Duodenal mucosa (tissue), 2 donors: ENCODE results near the gene SLC5A8.

Source experiments
- H3K27ac ChIP-seq: one replicate; pipeline ENCODE4 v1.7.0; 2013; ENCODE audit warnings: low read depth, low read length
- H3K27me3 ChIP-seq, 2 donors: one replicate each; pipeline ENCODE4 v1.7.0; 2013; ENCODE audit warnings: low read length in 2 of 2, control low read depth in 1 of 2; ENCODE audit not compliant: insufficient read depth in 2 of 2, control insufficient read depth in 1 of 2
- H3K36me3 ChIP-seq, 2 donors: one replicate each; pipeline ENCODE4 v1.7.0; 2013; ENCODE audit warnings: low read length in 2 of 2, control low read depth in 1 of 2; ENCODE audit not compliant: insufficient read depth in 2 of 2, control insufficient read depth in 1 of 2
- H3K4me1 ChIP-seq, 2 donors: one replicate each; pipeline ENCODE4 v1.7.0; 2013; ENCODE audit warnings: low read length in 2 of 2, control low read depth in 1 of 2; ENCODE audit not compliant: insufficient read depth in 2 of 2, control insufficient read depth in 1 of 2
- H3K4me3 ChIP-seq, 2 donors: one replicate each; pipeline ENCODE4 v1.7.0; 2013; ENCODE audit warnings: low read length in 2 of 2, low read depth in 1 of 2
- H3K9ac ChIP-seq, 2 donors: one replicate each; pipeline ENCODE4 v1.7.0; 2013; ENCODE audit warnings: low read length in 2 of 2, low read depth in 1 of 2
- H3K9me3 ChIP-seq, 2 donors: one replicate each; pipeline ENCODE4 v1.7.0; 2013; ENCODE audit warnings: low read length in 2 of 2, control low read depth in 1 of 2; ENCODE audit not compliant: control insufficient read depth in 1 of 2

Gene SLC5A8

GRCh38 chr12:101209319-101210302 is at the start of gene SLC5A8:
Gene SLC5A8, minus strand, starts transcription at chr12:101210238. Its CDS starts 390 bp downstream, at chr12:101209848.
- H3K4me1 ChIP-seq, result no peaks in the 10 kb centered on the region
- H3K4me3 ChIP-seq, result peak within 1 kb of the TSS in 1 of 2 donors; percentile 2
- peaks cover 14 to 18% of the 10 kb centered on the region in 2 donors for H3K27me3 ChIP-seq
- H3K9ac ChIP-seq, result no peak within 1 kb of the TSS
- H3K36me3 ChIP-seq, result no peaks in the 10 kb centered on the region
- H3K9me3 ChIP-seq, result no peaks in the 10 kb centered on the region
- H3K27ac ChIP-seq, result no peak within 1 kb of the TSS

GRCh38 chr12:101257357-101257756 is 47.3 kb upstream of the SLC5A8 start:
- H3K4me3 ChIP-seq, result no peak overlapping the region
- peaks cover 0 to 4% of the 10 kb centered on the region in 2 donors for H3K27me3 ChIP-seq
- no peak overlapping the region for H3K9ac ChIP-seq
- no peaks in the 10 kb centered on the region for H3K9me3 ChIP-seq
- H3K27ac ChIP-seq, result no peak overlapping the region
- H3K4me1 ChIP-seq, result no peaks in the 10 kb centered on the region
- no peaks in the 10 kb centered on the region for H3K36me3 ChIP-seq

GRCh38 chr12:101256266-101256665 is 46.2 kb upstream of the SLC5A8 start:
- Histone ChIP-seq H3K9ac (no peak overlapping the region), H3K36me3 (no peaks in the 10 kb centered on the region), H3K4me1 (no peaks in the 10 kb centered on the region), H3K27me3 (peaks cover 0 to 4% of the 10 kb centered on the region in 2 donors), H3K9me3 (no peaks in the 10 kb centered on the region), H3K27ac (no peak overlapping the region), H3K4me3 (no peak overlapping the region)

- Histone ChIP-seq H3K36me3 (no peaks in the 10 kb centered on the region), H3K4me1 (no peaks in the 10 kb centered on the region)
Measured at GRCh38 chr12:101243616-101244015, 33.6 kb upstream of the SLC5A8 start.

GRCh38 chr12:101243074-101243473 is 33.0 kb upstream of the SLC5A8 start:
- H3K27me3 ChIP-seq, result no peaks in the 10 kb centered on the region
- no peaks in the 10 kb centered on the region for H3K9me3 ChIP-seq
- no peaks in the 10 kb centered on the region for H3K4me1 ChIP-seq
- H3K9ac ChIP-seq, result no peak overlapping the region
- H3K27ac ChIP-seq, result no peak overlapping the region
- no peak overlapping the region for H3K4me3 ChIP-seq
- H3K36me3 ChIP-seq, result no peaks in the 10 kb centered on the region

More at GRCh38 chr12:101243616-101244015, 33.6 kb upstream of the SLC5A8 start:
- Histone ChIP-seq H3K9ac (no peak overlapping the region), H3K27ac (no peak overlapping the region), H3K27me3 (no peaks in the 10 kb centered on the region), H3K4me3 (no peak overlapping the region), H3K9me3 (no peaks in the 10 kb centered on the region)

GRCh38 chr12:101238800-101239329 is 28.8 kb upstream of the SLC5A8 start:
- no peaks in the 10 kb centered on the region for H3K27me3 ChIP-seq
- no peaks in the 10 kb centered on the region for H3K36me3 ChIP-seq
- H3K4me3 ChIP-seq, result no peak overlapping the region
- H3K4me1 ChIP-seq, result no peaks in the 10 kb centered on the region
- H3K9ac ChIP-seq, result no peak overlapping the region
- H3K9me3 ChIP-seq, result no peaks in the 10 kb centered on the region
- H3K27ac ChIP-seq, result no peak overlapping the region

- H3K27ac ChIP-seq, result no peak overlapping the region
- H3K27me3 ChIP-seq, result peaks cover 0 to under 1% of the 10 kb centered on the region in 2 donors
- no peak overlapping the region for H3K4me3 ChIP-seq
- H3K36me3 ChIP-seq, result no peaks in the 10 kb centered on the region
- H3K9ac ChIP-seq, result no peak overlapping the region
- H3K4me1 ChIP-seq, result no peaks in the 10 kb centered on the region
- no peaks in the 10 kb centered on the region for H3K9me3 ChIP-seq
Measured at GRCh38 chr12:101238306-101238705, 28.3 kb upstream of the SLC5A8 start.

- Histone ChIP-seq H3K9me3 (no peaks in the 10 kb centered on the region), H3K36me3 (no peaks in the 10 kb centered on the region), H3K27me3 (peaks cover 0 to 3% of the 10 kb centered on the region in 2 donors), H3K27ac (no peak overlapping the region), H3K9ac (no peak overlapping the region), H3K4me3 (no peak overlapping the region), H3K4me1 (no peaks in the 10 kb centered on the region)
Measured at GRCh38 chr12:101235686-101236085, 25.6 kb upstream of the SLC5A8 start.

GRCh38 chr12:101231636-101232035 is 21.6 kb upstream of the SLC5A8 start:
- no peaks in the 10 kb centered on the region for H3K4me1 ChIP-seq
- H3K9me3 ChIP-seq, result no peaks in the 10 kb centered on the region
- no peak overlapping the region for H3K4me3 ChIP-seq
- H3K9ac ChIP-seq, result no peak overlapping the region
- peaks cover 0 to 3% of the 10 kb centered on the region in 2 donors for H3K27me3 ChIP-seq
- no peaks in the 10 kb centered on the region for H3K36me3 ChIP-seq
- H3K27ac ChIP-seq, result no peak overlapping the region

- Histone ChIP-seq H3K4me3 (no peak overlapping the region), H3K27ac (no peak overlapping the region), H3K4me1 (no peaks in the 10 kb centered on the region)
Measured at GRCh38 chr12:101230547-101230946, 20.5 kb upstream of the SLC5A8 start.

More at GRCh38 chr12:101230547-101230946, 20.5 kb upstream of the SLC5A8 start:
- Histone ChIP-seq H3K9ac (no peak overlapping the region), H3K27me3 (peaks cover 0 to 3% of the 10 kb centered on the region in 2 donors), H3K36me3 (no peaks in the 10 kb centered on the region), H3K9me3 (no peaks in the 10 kb centered on the region)
